Upper lobe of left lung (tissue), 6 donors: Measurements from ENCODE around the gene KLHL18. TPM values are rescaled to one million over a fixed set of nuclear protein-coding genes. Genes with fewer than 3 reads are reported as not detected.

Experiments
- ATAC-seq, 2 donors: fragments of 200-7000 bp; cut with Tn5 transposase; one replicate each; pipeline ENCODE4 v1.9.1; 2022; ENCODE audit warnings: mild to moderate bottlenecking in 2 of 2, moderate library complexity in 2 of 2; ENCODE audit not compliant: low FRiP score in 2 of 2
- DNase-seq, 2 donors: peaks; one replicate each; pipeline ENCODE4 v3.0.0-alpha.2; 2019 to 2020
- H3K27ac ChIP-seq, 4 donors: fragments of 200-600 bp; sonication (generic); one replicate each; pipeline ENCODE4 v1.5.1; 2016 to 2019
- H3K27me3 ChIP-seq, 4 donors: fragments of 200-600 bp; sonication (generic); one replicate each; pipeline ENCODE4 v1.5.1; 2017 to 2019
- H3K36me3 ChIP-seq, 4 donors: fragments of 200-600 bp; sonication (generic); one replicate each; pipeline ENCODE4 v1.5.1; 2016 to 2019
- H3K4me1 ChIP-seq, 4 donors: fragments of 200-600 bp; sonication (generic); one replicate each; pipeline ENCODE4 v1.5.1; 2018 to 2019
- H3K4me3 ChIP-seq, 4 donors: fragments of 200-600 bp; sonication (generic); one replicate each; pipeline ENCODE4 v1.5.1; 2017 to 2019; ENCODE audit warnings: mild to moderate bottlenecking in 2 of 4, moderate library complexity in 1 of 4
- H3K9me3 ChIP-seq, 4 donors: fragments of 200-600 bp; sonication (generic); one replicate each; pipeline ENCODE4 v1.5.1; 2018 to 2019
- EP300 ChIP-seq, 4 donors: sonication (generic); formaldehyde crosslinking; IDR thresholded peaks; one replicate each; pipeline ENCODE4 v1.5.1; 2017; ENCODE audit warnings: antibody characterized with exemption in 4 of 4, control low read depth in 2 of 4
- POLR2A ChIP-seq, 4 donors: fragments of 450-650 bp; IDR thresholded peaks; one replicate each; pipeline ENCODE4 v1.5.1; 2016 to 2017; ENCODE audit warnings: antibody characterized with exemption in 4 of 4, mild to moderate bottlenecking in 2 of 4
- POLR2AphosphoS5 ChIP-seq, 2 donors: sonication (generic); formaldehyde crosslinking; IDR thresholded peaks; one replicate each; pipeline ENCODE4 v1.5.1; 2017; ENCODE audit warnings: antibody characterized with exemption in 2 of 2
- WGBS, 2 donors: methylation state at CpG; one replicate each; pipeline ENCODE4 v1.1.5; 2017 to 2018; 5-methylcytosine and 5-hydroxymethylcytosine counted together
- total RNA-seq, 6 donors: library from RNA; depleted of rRNA in 4 of 6; stranded (reverse); fragments of >200 nt in 4 of 6; gene quantifications; one replicate each; pipeline versions ENCODE4 v1.1.0 to v1.2.1, GENCODE V29; 2016 to 2021
- TF ChIP-seq, protein P1 (sequence below), 6 experiments: fragments of 450-650 bp in 4 of 6; fragments of 200-600 bp in 2 of 6; sonication (generic) in 2 of 6; IDR thresholded peaks; one replicate each; pipeline ENCODE4 v1.5.1; 2016 to 2019; ENCODE audit warnings: antibody characterized with exemption in 6 of 6
- donor health status: DM: no; HTN: no; CAD: no; lungs with moderate emphysema.
- donor health status: DM: no; HTN: yes; CAD: no; lungs with severe emphysema.

The KLHL18 gene
- total RNA-seq, 6 donors from 2014 or later: 12.6 to 35.5 (median 19.4) TPM

DNA sequence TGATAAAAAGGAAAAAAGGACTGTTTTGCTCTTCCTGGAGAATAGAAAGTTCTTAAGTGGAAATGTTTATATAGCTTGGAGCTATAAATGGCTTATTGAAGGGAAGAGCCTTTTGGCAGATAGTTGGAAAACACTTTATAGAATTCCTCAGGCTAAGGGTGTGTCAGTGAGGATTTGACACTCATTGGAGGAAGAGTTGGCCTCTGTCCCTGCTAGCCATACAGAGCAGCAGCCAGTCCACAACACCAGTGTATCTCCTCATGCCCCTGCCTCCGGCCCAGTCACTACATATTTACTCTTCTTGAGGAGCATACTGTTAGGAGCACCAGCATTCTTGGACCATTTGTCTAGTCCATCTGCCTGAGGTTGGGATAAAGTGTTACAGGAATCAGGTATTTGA is 36.2 kb downstream of the KLHL18 start:
- no peak for ATAC-seq
- peaks cover 4 to 44% (median 26%) of the 10 kb centered on the region in 4 donors for H3K36me3 ChIP-seq
- TF ChIP-seq EP300 (IDR thresholded peaks at IDR 0.05) (no peak), POLR2A (IDR thresholded peaks at IDR 0.05) (no peak), POLR2AphosphoS5 (IDR thresholded peaks at IDR 0.05) (no peak)
- TF ChIP-seq, protein P1, sequence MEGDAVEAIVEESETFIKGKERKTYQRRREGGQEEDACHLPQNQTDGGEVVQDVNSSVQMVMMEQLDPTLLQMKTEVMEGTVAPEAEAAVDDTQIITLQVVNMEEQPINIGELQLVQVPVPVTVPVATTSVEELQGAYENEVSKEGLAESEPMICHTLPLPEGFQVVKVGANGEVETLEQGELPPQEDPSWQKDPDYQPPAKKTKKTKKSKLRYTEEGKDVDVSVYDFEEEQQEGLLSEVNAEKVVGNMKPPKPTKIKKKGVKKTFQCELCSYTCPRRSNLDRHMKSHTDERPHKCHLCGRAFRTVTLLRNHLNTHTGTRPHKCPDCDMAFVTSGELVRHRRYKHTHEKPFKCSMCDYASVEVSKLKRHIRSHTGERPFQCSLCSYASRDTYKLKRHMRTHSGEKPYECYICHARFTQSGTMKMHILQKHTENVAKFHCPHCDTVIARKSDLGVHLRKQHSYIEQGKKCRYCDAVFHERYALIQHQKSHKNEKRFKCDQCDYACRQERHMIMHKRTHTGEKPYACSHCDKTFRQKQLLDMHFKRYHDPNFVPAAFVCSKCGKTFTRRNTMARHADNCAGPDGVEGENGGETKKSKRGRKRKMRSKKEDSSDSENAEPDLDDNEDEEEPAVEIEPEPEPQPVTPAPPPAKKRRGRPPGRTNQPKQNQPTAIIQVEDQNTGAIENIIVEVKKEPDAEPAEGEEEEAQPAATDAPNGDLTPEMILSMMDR (IDR thresholded peaks at IDR 0.05): no peak
- H3K4me1 ChIP-seq: peaks cover 4 to 34% (median 17%) of the 10 kb centered on the region in 4 donors
- WGBS, 2 donors: 50 to 57% methylated on average over 1 of the region's 1 CpG
- H3K27ac ChIP-seq: no peak overlapping the region
- H3K9me3 ChIP-seq: no peaks in the 10 kb centered on the region
- no peak for DNase-seq
- H3K27me3 ChIP-seq: no peaks in the 10 kb centered on the region
- no peak overlapping the region for H3K4me3 ChIP-seq

DNA sequence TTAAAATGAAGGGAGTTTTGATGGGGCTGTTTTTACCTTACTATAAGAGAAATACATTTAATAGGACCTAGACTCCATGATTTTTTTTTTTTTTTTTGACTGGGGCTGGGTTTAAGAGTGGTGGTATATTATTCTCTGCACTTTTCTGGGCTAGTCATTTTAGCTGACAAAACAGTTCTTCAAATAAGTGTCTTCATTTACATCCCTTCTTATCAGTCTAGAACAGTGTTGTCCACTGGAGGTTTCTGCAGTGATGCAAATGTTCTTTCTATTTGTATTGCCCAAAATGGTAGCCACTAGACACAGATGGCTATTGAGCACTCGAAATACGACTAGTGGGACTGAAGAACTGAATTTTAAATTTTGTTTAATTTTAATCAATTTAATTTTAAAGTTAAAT is 37.2 kb downstream of the KLHL18 start:
- H3K27ac ChIP-seq: no peak overlapping the region
- TF ChIP-seq, protein P1 (IDR thresholded peaks at IDR 0.05): no peak
- no peak for TF ChIP-seq POLR2AphosphoS5 (IDR thresholded peaks at IDR 0.05)
- TF ChIP-seq POLR2A (IDR thresholded peaks at IDR 0.05): no peak
- no peak for TF ChIP-seq EP300 (IDR thresholded peaks at IDR 0.05)
- ATAC-seq: no peak
- H3K9me3 ChIP-seq: no peaks in the 10 kb centered on the region
- no peaks in the 10 kb centered on the region for H3K27me3 ChIP-seq
- H3K36me3 ChIP-seq: peaks cover 5 to 50% (median 30%) of the 10 kb centered on the region in 4 donors
- H3K4me1 ChIP-seq: peaks cover 4 to 23% (median 8%) of the 10 kb centered on the region in 4 donors
- WGBS, 2 donors: 46 to 50% methylated on average over 2 of the region's 2 CpGs
- no peak for DNase-seq
- H3K4me3 ChIP-seq: no peak overlapping the region

DNA sequence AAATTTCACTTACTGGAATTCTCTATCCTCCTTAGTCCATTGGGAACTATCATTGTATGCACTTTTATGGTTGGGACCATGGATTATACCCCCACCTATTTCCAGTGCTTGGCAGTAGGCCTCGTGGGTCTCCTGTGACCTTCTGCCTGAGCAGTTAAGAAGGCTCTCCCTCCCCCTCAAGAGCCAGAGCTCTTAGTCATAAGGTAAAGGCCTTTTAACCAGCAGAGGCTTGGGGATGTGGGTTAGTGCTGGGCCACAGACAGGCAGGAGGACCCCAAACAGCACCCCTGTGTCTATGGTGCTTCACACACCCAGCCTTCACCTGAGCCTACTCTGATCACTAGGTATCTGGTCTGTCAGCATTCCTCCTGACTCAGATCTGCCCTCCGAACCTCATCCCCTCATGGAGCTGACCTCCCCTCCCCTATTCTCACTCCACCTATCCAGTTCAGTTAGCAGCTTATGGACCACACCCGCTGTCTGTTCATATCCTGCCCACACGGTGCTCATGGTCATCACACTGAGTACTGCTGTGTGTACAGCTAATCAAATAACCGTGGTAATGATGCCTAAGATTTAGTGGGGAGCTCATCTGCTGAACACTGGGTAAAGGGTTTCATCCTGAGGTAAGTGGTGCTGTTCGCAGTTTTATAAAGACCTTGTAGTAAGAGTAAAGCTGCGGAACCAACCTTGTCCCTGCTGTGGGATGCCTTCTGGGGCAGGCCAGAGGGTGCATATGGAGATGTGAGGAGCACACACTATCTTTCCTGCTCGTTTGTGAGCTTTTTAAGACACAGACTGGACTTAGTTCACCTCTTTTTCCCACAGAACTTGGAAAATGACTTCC is 40.9 kb downstream of the KLHL18 start:
- Histone ChIP-seq H3K9me3 (no peaks in the 10 kb centered on the region), H3K4me1 (peaks cover 0 to 6% (median 2%) of the 10 kb centered on the region in 4 donors), H3K36me3 (peaks cover 5 to 71% (median 42%) of the 10 kb centered on the region in 4 donors), H3K27ac (no peak overlapping the region), H3K27me3 (no peaks in the 10 kb centered on the region), H3K4me3 (no peak overlapping the region)
- ATAC-seq (peak; percentile 23 to 24), DNase-seq (no peak)
- 77 to 84% methylated on average over 8 of the region's 8 CpGs for WGBS, 2 donors
- no peak for TF ChIP-seq POLR2A (IDR thresholded peaks at IDR 0.05)
- TF ChIP-seq, protein P1 (IDR thresholded peaks at IDR 0.05): no peak
- no peak for TF ChIP-seq POLR2AphosphoS5 (IDR thresholded peaks at IDR 0.05)
- no peak for TF ChIP-seq EP300 (IDR thresholded peaks at IDR 0.05)

DNA sequence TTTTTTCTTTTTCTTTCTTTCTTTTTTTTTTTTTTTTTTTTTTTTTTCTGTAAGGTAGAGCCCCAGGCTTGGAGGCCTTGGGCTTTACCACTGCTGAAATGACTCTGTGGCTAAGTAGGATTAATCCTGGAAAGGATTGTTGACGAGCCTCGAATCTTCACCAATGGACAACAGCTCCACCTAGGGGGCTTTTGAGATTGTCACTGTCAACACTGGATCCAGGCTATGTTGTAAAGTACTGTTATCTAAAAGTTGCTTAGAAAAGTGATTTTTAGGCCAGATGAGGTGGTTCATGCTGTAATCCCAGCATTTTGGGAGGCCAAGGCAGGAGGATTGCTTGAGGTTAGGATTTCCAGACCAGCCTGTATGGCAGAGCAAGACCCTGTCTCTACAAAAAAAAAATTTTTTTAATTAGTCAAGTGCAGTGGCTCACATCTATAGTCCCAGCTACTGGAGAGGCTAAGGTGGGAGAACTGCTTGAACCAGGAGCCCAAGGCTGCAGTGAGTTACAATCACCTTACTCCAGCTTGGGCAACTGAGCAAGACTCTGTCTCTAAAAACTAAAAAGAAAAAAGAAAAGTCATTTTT is 41.6 kb downstream of the KLHL18 start:
- no peak overlapping the region for H3K27ac ChIP-seq
- H3K4me3 ChIP-seq: no peak overlapping the region
- TF ChIP-seq, protein P1 (IDR thresholded peaks at IDR 0.05): peak; percentile 39 to 73 (median 61)
- no peak for TF ChIP-seq EP300 (IDR thresholded peaks at IDR 0.05)
- H3K9me3 ChIP-seq: no peaks in the 10 kb centered on the region
- H3K27me3 ChIP-seq: no peaks in the 10 kb centered on the region
- DNase-seq: peak in 1 of 2 donors; percentile 42
- peak; percentile 82 to 91 for ATAC-seq
- 0 to 6% methylated on average over 2 of the region's 2 CpGs for WGBS, 2 donors
- H3K4me1 ChIP-seq: no peaks in the 10 kb centered on the region
- H3K36me3 ChIP-seq: peaks cover 5 to 78% (median 45%) of the 10 kb centered on the region in 4 donors
